NCI-H2107 (cell line): ENCODE data around the gene IQCN.
A peak's percentile ranks its signal among the peaks of the same experiment; 100 is the strongest.

ENCODE experiments used
- DNase-seq: peaks from one replicate; lab custom pipeline; 2025; lab: John Stamatoyannopoulos, UW

IQCN gene

GRCh38 chr19:18306888-18307260, 32.6 kb upstream of the IQCN start:
- no peak for DNase-seq

- no peak for DNase-seq
Measured at GRCh38 chr19:18306209-18306887, 32.1 kb upstream of the IQCN start.

DNA sequence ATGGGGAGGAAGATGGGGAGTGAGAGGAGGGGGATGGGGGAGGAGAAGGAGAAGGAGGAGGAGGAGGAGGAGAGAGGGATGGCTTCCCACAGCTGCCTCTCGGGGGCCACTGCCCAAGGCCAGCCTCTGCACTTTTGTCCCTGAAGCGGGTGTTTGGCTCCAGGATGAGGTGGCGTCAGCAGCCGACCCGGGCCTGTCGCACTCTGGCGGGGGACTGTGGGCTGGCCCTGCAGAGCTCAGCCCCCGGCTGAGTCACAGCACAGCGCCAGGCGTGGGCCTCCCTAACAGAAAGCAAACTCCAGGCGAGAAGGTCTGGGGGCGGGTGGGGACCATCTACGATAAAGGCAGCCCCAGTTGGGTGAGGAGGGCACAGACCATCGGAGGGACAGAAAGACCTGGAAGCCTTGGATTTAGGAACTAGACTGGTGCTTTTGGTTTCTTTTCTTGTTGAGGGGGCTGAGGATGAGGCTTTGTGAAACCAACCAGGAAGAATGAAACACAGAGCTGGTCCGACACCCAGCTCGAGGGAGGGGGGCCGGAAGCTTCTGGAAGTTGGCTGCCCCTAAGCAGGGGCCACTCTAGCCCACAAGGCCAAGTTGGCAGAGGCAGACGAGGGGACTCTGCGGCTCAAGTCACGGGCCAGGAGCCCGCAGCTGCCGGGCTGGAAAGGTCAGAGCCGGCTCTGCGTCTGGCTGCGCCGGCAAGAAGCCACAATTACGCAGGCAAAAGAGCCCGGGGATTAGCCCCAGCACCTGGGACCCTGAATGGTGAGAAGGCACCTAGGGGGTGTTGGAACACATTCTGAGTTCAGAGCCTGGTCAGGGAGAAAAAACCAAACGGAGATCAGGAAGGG, 30.4 kb upstream of the IQCN start:
- peak; percentile 43 for DNase-seq

- DNase-seq, result no peak
Measured at GRCh38 chr19:18304208-18304457, 29.9 kb upstream of the IQCN start.

- no peak for DNase-seq
Measured at GRCh38 chr19:18301718-18302111, 27.5 kb upstream of the IQCN start.

- no peak for DNase-seq
Measured at GRCh38 chr19:18300930-18301717, 26.9 kb upstream of the IQCN start.

- DNase-seq, result no peak
Measured at GRCh38 chr19:18299654-18300053, 25.4 kb upstream of the IQCN start.

- no peak for DNase-seq
Measured at GRCh38 chr19:18298601-18299000, 24.3 kb upstream of the IQCN start.

GRCh38 chr19:18297308-18297707, 23.1 kb upstream of the IQCN start:
- DNase-seq, result no peak

GRCh38 chr19:18295034-18295451, 20.8 kb upstream of the IQCN start:
- DNase-seq, result no peak

GRCh38 chr19:18294467-18294864, 20.2 kb upstream of the IQCN start:
- no peak for DNase-seq

DNA sequence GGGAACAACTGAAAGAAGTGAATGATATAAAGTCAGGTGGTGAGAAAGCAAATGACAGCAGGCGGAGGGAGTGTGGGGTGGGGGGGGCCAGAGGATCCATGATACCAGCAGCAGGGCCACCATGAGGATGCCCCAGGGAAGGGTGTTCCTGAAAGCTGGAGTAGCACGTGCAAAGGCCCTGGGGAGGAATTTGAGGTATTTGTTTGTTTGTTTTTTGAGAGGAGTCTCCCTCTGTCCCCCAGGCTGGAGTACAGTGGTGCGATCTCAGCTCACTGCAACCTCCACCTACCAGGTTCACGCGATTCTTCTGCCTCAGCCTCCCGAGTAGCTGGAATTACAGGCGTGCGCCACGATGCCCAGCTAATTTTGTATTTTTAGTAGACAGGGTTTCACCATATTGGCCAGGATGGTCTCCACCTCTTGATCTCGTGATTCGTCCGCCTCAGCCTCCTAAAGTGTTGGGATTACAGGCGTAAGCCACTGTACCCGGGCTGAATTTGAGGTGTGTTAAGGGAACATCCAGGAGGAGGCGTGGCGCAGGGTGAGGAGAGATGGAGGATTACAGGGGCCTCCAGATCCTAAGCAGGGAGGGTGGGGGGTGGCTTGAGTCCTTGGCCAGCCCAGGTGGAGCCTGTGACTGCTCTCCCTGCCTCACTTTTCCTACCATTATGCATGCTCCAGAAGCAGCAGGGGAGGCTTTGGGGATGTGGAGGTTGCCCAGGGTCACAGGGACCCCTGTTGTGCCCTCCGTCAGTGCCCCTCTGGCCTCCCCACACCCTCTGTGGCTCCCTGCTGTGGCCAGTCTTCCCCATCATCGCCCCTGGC, 19.6 kb upstream of the IQCN start:
- DNase-seq, result no peak

DNA sequence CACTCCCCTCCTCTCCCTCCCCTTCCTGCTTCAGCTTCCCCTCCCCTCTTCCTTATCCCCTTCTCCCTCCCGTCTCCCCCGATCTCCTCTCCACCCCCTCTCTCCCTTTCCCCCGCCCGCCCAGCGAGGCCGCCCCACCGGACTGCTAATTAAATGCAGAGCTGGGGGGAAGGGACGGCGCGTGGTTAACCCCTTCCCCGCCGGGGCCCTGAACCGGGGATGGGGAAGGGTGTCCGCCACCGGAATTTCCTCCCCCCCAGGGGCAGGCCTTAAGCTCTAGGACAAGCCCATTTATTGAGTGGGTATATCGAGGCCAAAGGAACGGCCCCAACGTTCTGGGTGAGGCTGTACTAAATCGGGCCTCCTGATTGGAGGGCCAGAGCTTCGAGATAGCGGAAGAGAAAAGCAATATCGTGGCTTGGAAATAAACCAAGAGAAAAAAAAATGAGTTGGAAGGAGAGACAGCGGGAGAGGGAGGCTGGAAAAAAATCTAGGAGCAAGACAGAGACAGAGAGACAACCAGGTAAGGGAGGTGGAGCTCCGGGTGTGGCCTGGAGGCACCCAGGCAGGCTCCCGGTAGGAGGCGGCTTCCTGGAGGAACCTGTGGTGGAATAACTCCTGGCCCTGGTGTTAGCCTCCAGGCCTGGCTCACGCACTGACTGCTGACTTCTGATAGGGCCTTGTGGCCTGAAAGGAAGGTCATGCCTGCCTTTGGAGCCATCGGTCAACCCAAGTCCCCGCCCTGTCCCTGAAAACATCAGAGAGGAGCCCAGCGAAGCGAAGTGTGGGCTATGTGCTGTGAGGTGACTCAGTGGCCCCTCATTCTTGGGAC, 18.8 kb upstream of the IQCN start:
- DNase-seq, result no peak

GRCh38 chr19:18292462-18292809, 18.2 kb upstream of the IQCN start:
- no peak for DNase-seq

DNA sequence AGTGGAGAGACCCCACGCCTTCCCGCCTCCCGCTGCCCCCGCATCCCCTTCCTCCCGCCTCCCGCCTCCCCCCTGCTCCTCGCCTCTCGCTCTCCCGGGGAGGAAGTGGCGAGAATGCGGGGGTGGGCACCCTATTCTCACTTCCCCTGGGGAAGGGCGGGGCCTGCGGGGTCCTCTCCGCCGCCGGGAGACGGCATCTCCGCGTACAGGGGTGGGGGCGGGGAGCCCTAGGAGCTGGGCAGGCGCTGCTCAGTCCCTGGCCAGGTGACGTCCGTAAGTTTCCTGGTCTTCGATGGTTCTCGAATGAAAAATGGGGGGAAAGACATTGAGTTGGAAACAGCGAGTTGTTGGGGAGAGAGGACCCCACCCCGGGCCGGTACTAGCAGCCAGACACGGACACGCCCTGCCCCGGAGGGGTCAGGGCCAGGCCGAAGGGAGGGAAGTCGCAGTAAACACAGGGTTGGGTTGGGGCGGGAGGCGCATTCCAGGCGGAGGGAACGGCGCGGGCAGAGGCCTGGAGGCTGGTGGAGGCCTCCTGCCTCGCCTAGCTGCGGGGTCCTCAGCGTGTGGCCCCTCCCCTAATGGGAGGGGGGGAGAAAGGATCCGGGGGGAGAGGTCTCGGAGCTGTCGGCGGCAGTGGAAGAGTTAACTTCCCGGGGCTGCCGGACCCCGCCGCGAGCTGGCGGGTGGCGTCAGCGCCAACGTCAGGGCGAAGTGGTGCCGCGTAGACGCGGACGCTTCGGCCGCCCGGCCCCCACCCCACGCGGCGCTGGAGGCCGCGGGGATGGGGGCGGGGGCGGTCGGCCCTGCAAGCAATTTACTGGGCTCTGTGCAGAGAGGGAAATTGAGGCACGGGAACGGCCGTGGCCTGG, 17.6 kb upstream of the IQCN start:
- DNase-seq, result no peak

- DNase-seq, result no peak
Measured at GRCh38 chr19:18291019-18291524, 16.8 kb upstream of the IQCN start.

- DNase-seq, result no peak
Measured at GRCh38 chr19:18290302-18291018, 16.2 kb upstream of the IQCN start.

DNA sequence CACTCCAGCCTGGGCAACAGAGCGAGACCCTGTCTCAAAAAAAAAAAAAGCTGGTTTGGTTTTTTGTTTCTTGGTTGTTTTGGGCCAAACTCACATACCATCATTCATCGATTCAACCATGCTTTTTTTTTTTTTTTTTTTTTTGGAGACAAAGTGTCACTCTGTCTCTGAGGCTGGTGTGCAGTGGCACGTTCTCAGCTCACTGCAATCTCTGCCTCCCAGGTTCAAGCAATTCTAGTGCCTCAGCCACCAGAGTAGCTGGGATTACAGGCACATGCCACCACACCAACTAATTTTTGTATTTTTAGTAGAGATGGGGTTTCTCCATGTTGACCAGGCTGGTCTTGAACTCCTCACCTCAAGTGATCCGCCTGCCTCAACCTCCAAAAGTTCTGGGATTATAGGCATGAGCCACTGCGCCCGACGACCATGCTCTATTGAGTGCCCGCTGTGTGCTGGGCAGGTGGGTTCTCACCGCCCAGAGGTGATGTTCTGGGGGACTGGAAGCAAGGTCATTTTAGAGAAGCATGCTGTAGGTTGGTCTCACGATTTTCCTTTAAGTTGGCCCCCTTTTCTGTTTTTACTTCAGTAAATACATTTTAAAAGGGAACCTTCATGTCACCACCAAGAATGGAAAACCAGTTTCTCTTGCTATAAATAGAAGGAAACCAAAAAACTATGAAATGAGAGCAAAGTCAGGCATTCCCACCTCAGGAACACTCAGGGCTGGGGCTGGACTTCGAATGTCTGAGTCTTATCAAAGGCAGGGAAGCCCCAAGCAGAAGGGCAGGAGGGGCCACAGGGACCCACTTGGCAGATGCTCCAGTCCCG, 15.4 kb upstream of the IQCN start:
- no peak for DNase-seq
